OCI-LY1 (cell line): ENCODE results near the gene TRIM59.

ENCODE experiments used
- CTCF ChIP-seq: fragments of 200-600 bp; sonication (generic), shearing (Covaris generic); IDR thresholded peaks from 2 replicates; pipeline ENCODE4 v1.5.1; 2017; ENCODE audit warnings: mild to moderate bottlenecking, antibody characterized with exemption, low read length, moderate library complexity, mixed read lengths
- EZH2 ChIP-seq: fragments of 200-600 bp; sonication (generic), shearing (Covaris generic); IDR thresholded peaks from 2 replicates; pipeline ENCODE4 v1.8.0; 2017; ENCODE audit warnings: borderline replicate concordance, mixed run types, mild to moderate bottlenecking, antibody characterized with exemption, low read length, moderate library complexity, mixed read lengths

GRCh38 chr3:160435095-160435494 lies 14.5 kb downstream of the TRIM59 start:
- TF ChIP-seq CTCF (no peak), EZH2 (no peak)
